ENCODE results near the gene AGBL2.

Gene AGBL2

GRCh38 chr11:47732271-47732670 lies 17.1 kb upstream of the AGBL2 start:
- TF ChIP-seq, protein P1, sequence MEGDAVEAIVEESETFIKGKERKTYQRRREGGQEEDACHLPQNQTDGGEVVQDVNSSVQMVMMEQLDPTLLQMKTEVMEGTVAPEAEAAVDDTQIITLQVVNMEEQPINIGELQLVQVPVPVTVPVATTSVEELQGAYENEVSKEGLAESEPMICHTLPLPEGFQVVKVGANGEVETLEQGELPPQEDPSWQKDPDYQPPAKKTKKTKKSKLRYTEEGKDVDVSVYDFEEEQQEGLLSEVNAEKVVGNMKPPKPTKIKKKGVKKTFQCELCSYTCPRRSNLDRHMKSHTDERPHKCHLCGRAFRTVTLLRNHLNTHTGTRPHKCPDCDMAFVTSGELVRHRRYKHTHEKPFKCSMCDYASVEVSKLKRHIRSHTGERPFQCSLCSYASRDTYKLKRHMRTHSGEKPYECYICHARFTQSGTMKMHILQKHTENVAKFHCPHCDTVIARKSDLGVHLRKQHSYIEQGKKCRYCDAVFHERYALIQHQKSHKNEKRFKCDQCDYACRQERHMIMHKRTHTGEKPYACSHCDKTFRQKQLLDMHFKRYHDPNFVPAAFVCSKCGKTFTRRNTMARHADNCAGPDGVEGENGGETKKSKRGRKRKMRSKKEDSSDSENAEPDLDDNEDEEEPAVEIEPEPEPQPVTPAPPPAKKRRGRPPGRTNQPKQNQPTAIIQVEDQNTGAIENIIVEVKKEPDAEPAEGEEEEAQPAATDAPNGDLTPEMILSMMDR (IDR thresholded peaks at IDR 0.05): no peak
- H3K27me3 ChIP-seq: no peaks in the 10 kb centered on the region
- no peak overlapping the region for H3K27ac ChIP-seq
- H3K4me1 ChIP-seq: no peaks in the 10 kb centered on the region
- H3K9me3 ChIP-seq: no peaks in the 10 kb centered on the region
- DNase-seq: no peak
- no peak overlapping the region for H3K4me3 ChIP-seq
- intact Hi-C loops (cut with DNase I; ENCODE audit: low total_unique reads): no loop called here
- H3K36me3 ChIP-seq: peaks cover 98 to 100% (median 99%) of the 10 kb centered on the region in 3 donors

- H3K27me3 ChIP-seq: no peaks in the 10 kb centered on the region
- no peaks in the 10 kb centered on the region for H3K4me1 ChIP-seq
- H3K36me3 ChIP-seq: peaks cover 94 to 98% (median 96%) of the 10 kb centered on the region in 3 donors
- H3K4me3 ChIP-seq: no peak overlapping the region
- no peak overlapping the region for H3K27ac ChIP-seq
- TF ChIP-seq, protein P1 (IDR thresholded peaks at IDR 0.05): no peak
- intact Hi-C loops (cut with DNase I; ENCODE audit: low total_unique reads): no loop called here
- DNase-seq: no peak
- H3K9me3 ChIP-seq: no peaks in the 10 kb centered on the region
Observed at GRCh38 chr11:47731475-47731874, 16.3 kb upstream of the AGBL2 start.

DNA sequence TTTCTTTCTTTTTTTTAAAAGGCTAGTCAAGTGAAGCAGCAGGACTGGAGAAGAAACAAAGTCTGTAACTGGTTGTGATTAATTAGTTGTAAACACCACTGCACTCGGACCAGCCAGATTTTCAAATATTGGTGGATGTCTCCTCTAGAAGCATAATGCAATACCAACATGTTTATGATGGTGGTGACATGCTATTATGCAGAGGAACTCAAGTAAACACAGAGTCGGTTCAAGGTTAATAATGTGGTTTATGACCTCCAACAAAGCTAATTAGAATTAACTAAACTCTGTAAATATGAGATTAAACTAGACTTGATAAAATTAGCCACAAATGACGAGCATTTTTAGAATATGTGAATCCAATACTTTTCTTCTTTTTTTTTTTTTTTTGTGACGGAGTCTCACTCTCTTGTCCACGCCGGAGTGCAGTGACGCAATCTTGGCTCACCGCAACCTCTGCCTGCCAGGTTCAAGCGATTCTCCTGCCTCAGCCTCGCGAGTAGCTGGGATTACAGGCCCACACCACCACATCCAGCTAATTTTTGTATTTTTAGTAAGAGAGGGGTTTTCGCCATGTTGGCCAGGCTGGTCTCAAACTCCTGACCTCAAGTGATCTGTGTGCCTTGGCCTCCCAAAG lies 11.8 kb upstream of the AGBL2 start:
- peaks cover 0 to 14% (median 7%) of the 10 kb centered on the region in 4 donors for H3K4me1 ChIP-seq
- H3K27ac ChIP-seq: no peak overlapping the region
- H3K9me3 ChIP-seq: no peaks in the 10 kb centered on the region
- H3K4me3 ChIP-seq: no peak overlapping the region
- no peak for DNase-seq
- no peaks in the 10 kb centered on the region for H3K27me3 ChIP-seq
- TF ChIP-seq, protein P1 (IDR thresholded peaks at IDR 0.05): no peak
- H3K36me3 ChIP-seq: peaks cover 80 to 97% (median 89%) of the 10 kb centered on the region in 3 donors
- intact Hi-C loops (cut with DNase I; ENCODE audit: low total_unique reads): no loop called here

DNA sequence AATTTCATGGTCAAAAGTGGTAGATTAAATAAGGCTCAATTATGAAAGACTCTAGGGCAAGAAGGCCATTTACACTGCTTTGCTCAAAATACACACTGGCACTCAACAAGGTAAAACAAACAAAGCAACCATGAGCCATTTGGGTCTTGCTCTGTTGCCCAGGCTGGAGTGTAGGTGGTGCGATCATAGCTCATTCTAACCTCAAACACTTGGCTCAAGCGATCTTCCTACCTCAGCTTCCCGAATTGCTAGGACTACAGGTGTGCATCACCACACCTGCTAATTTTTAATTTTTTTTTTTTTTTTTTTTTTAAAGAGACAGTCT lies 10.9 kb upstream of the AGBL2 start:
- Histone ChIP-seq H3K4me3 (no peak overlapping the region), H3K27me3 (no peaks in the 10 kb centered on the region), H3K36me3 (peaks cover 78 to 94% (median 85%) of the 10 kb centered on the region in 3 donors), H3K4me1 (peaks cover 0 to 14% (median 7%) of the 10 kb centered on the region in 4 donors), H3K27ac (no peak overlapping the region), H3K9me3 (no peaks in the 10 kb centered on the region)
- TF ChIP-seq, protein P1 (IDR thresholded peaks at IDR 0.05): no peak
- intact Hi-C loops (cut with DNase I; ENCODE audit: low total_unique reads): no loop called here
- no peak for DNase-seq

- DNase-seq: no peak
- H3K27ac ChIP-seq: no peak overlapping the region
- peaks cover 0 to 14% (median 7%) of the 10 kb centered on the region in 4 donors for H3K4me1 ChIP-seq
- peaks cover 78 to 94% (median 85%) of the 10 kb centered on the region in 3 donors for H3K36me3 ChIP-seq
- TF ChIP-seq, protein P1 (IDR thresholded peaks at IDR 0.05): no peak
- intact Hi-C loops (cut with DNase I; ENCODE audit: low total_unique reads): no loop called here
- H3K4me3 ChIP-seq: no peak overlapping the region
- H3K9me3 ChIP-seq: no peaks in the 10 kb centered on the region
- no peaks in the 10 kb centered on the region for H3K27me3 ChIP-seq
Observed at GRCh38 chr11:47725442-47726117, 10.4 kb upstream of the AGBL2 start.
